Right lobe of liver (tissue), 6 donors: ENCODE data around the gene RNASE13. TPM values are rescaled to one million over a fixed set of nuclear protein-coding genes. Genes with fewer than 3 reads are reported as not detected.

Source experiments
- ATAC-seq, 4 donors: fragments of 200-7000 bp; cut with Tn5 transposase; one replicate each; pipeline ENCODE4 v1.9.1; 2020; ENCODE audit warnings: mild to moderate bottlenecking in 4 of 4, moderate library complexity in 4 of 4
- DNase-seq, 3 donors: peaks; one replicate each; pipeline ENCODE4 v3.0.0-alpha.2; 2020
- H3K27ac ChIP-seq, 3 donors: fragments of 200-600 bp; one replicate each; pipeline ENCODE4 v1.8.0; 2022
- H3K27me3 ChIP-seq, 2 donors: fragments of 200-600 bp; one replicate each; pipeline ENCODE4 v1.8.0; 2022
- H3K36me3 ChIP-seq, 4 donors: fragments of 200-600 bp; sonication (generic) in 1 of 4; one replicate each; pipeline versions ENCODE4 v1.5.1 to v1.8.0; 2017 to 2022; ENCODE audit warnings: control low read depth in 1 of 4
- H3K4me1 ChIP-seq, 4 donors: fragments of 200-600 bp; sonication (generic) in 1 of 4; one replicate each; pipeline versions ENCODE4 v1.5.1 to v1.8.0; 2017 to 2022; ENCODE audit warnings: control low read depth in 1 of 4
- H3K4me3 ChIP-seq, 3 donors: fragments of 200-600 bp; one replicate each; pipeline ENCODE4 v1.8.0; 2022
- H3K9me3 ChIP-seq, 4 donors: fragments of 200-600 bp; sonication (generic) in 1 of 4; one replicate each; pipeline versions ENCODE4 v1.5.1 to v1.8.0; 2017 to 2022; ENCODE audit warnings: control low read depth in 1 of 4
- CTCF ChIP-seq, 4 donors: fragments of 200-600 bp in 3 of 4; fragments of 450-650 bp in 1 of 4; IDR thresholded peaks; one replicate each; pipeline versions ENCODE4 v1.5.1 to v1.8.0; 2016 to 2022; ENCODE audit warnings: antibody characterized with exemption in 4 of 4, mild to moderate bottlenecking in 2 of 4
- POLR2A ChIP-seq: fragments of 450-650 bp; IDR thresholded peaks from one replicate; pipeline ENCODE4 v1.6.1; 2017; ENCODE audit warnings: antibody characterized with exemption, mild to moderate bottlenecking
- WGBS: methylation state at CpG from one replicate; pipeline ENCODE4 v1.1.6; 2018; ENCODE audit warnings: low coverage, low lambda C conversion rate; ENCODE audit not compliant: insufficient coverage; ENCODE audit errors: missing lambda C conversion rate; 5-methylcytosine and 5-hydroxymethylcytosine counted together
- intact Hi-C, 2 donors: fragments of 100-400 bp; cut with DNase I; formaldehyde crosslinking; loops; one replicate each; pipeline versions ENCODE4 v1.11.2 to v1.14.1; 2022
- total RNA-seq, 6 experiments: library from RNA; depleted of rRNA in 2 of 6; stranded (reverse); fragments of >200 nt in 2 of 6; fragmentation: NEBNext Ultra II Directional in 3 of 6; extraction: Animal tissue kit (Norgen Biotek cat#: 25700) in 3 of 6; gene quantifications; one replicate each; pipeline versions ENCODE4 v1.1.0 to v1.2.4, GENCODE V29; 2016 to 2023
- donor health status: DM: no; HTN: yes; CAD: no.
- donor health status: DM: no; HTN: no; CAD: no.
- donor health status: DM: no; HTN: no; CAD: no.
- donor health status: DM: no; HTN: yes; CAD: no.
- donor health status: DM: no; HTN: yes; CAD: no.

Gene RNASE13
- total RNA-seq, 6 experiments from 2014 or later = not detected

DNA sequence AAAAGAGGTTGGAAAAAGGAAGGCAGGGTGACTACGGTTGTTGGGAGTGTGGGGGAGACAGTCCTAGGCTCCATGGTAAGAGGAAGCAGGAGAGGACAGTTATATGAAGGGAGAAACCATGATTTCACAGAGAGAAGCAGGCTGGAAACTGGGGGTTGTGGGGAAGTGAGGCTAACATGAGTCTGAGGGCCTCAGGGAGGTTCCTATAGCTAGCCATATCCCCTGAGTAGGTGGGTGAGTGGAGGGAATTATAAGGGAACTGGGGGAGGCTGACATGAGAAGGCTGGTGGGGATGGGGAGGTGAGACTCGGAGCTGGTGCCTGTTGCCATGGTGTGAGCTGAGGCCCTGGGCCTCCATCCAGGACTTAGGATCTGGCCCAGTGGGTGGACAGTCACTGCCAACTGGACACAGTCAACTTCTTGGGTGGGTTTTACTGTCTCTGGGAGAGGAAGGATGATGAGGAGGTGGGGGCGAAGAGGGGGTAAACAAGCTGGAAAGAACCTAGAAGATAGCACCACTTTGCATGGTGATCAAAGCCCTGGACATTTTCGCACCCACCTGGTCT, 1.4 kb downstream of the RNASE13 start:
- H3K4me1 ChIP-seq = peaks cover 0 to 4% (median 1%) of the 10 kb centered on the region in 4 donors
- no peaks in the 10 kb centered on the region for H3K27me3 ChIP-seq
- TF ChIP-seq POLR2A = no peak
- TF ChIP-seq CTCF (IDR thresholded peaks at IDR 0.05) = no peak
- H3K4me3 ChIP-seq = no peak overlapping the region
- DNase-seq = no peak
- ATAC-seq = peak in 1 of 4 donors; percentile 14
- no peaks in the 10 kb centered on the region for H3K9me3 ChIP-seq
- intact Hi-C loops = no loop called here
- no peaks in the 10 kb centered on the region for H3K36me3 ChIP-seq
- no peak overlapping the region for H3K27ac ChIP-seq
- WGBS = 85% methylated on average over 4 of the region's 4 CpGs

- H3K27ac ChIP-seq = no peak overlapping the region
- intact Hi-C loops = no loop called here
- 77% methylated on average over 5 of the region's 5 CpGs for WGBS
- no peak for TF ChIP-seq CTCF (IDR thresholded peaks at IDR 0.05)
- TF ChIP-seq POLR2A = no peak
- no peaks in the 10 kb centered on the region for H3K27me3 ChIP-seq
- ATAC-seq (no peak), DNase-seq (no peak)
- H3K4me1 ChIP-seq = no peaks in the 10 kb centered on the region
- no peaks in the 10 kb centered on the region for H3K9me3 ChIP-seq
- no peaks in the 10 kb centered on the region for H3K36me3 ChIP-seq
- H3K4me3 ChIP-seq = no peak overlapping the region
Measured at GRCh38 chr14:21032326-21033132, 2.1 kb downstream of the RNASE13 start.

DNA sequence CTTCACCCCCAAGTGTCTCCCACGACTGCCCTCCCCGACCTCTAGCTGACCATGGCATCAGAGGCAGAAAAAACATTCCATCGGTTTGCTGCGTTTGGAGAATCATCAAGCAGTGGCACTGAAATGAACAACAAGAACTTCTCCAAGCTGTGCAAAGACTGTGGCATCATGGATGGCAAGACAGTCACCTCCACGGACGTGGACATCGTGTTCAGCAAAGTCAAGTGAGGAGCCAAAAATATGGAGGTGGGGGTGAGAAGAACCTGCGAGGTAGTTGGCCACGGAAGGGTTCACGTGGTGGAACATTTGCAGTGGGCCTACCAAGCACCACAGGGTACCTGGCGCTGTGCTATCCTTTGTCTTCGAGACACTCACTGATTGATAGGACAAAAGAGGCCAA, 4.1 kb downstream of the RNASE13 start:
- 83% methylated on average over 9 of the region's 12 CpGs for WGBS
- DNase-seq = no peak

DNA sequence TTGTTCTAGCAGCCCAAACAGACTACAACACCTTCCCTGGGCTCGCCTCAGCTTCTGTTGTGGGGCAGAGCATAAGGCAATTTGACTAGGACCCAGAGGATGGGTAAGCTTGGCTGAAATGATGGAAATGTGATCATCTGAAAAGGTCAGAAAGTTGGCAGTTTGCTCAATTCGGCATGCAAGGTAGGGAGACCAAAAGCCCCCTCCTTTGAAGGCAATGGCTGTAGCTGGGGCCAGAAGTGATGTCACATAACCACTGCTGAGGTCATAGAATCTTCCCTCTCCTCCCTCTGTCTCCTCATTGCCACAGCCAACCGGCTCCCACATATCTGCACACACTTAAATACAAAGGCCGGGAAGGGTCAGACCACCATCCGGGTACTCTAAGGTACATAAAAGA, 4.7 kb downstream of the RNASE13 start, which contains the start of gene TPPP2:
TPPP2 (plus strand) TSS at position 301 of the 400 bp plus-strand sequence. CDS start 365 bp downstream, outside the sequence.
- WGBS = 88% methylated on average over 1 of the region's 5 CpGs
- intact Hi-C loops = no loop called here
- H3K4me1 ChIP-seq = no peaks in the 10 kb centered on the region

More for the DNA sequence above, 4.1 kb downstream of the RNASE13 start:
- no peak for ATAC-seq
- no peaks in the 10 kb centered on the region for H3K36me3 ChIP-seq
- no peak overlapping the region for H3K4me3 ChIP-seq
- no peaks in the 10 kb centered on the region for H3K27me3 ChIP-seq
- no peak overlapping the region for H3K27ac ChIP-seq
- no peaks in the 10 kb centered on the region for H3K4me1 ChIP-seq
- no peak for TF ChIP-seq POLR2A
- TF ChIP-seq CTCF (IDR thresholded peaks at IDR 0.05) = no peak
- H3K9me3 ChIP-seq = no peaks in the 10 kb centered on the region
- intact Hi-C loops = no loop called here

More for the DNA sequence above, 4.7 kb downstream of the RNASE13 start, which contains the start of gene TPPP2:
- no peaks in the 10 kb centered on the region for H3K36me3 ChIP-seq
- no peaks in the 10 kb centered on the region for H3K27me3 ChIP-seq
- no peak within 1 kb of the TSS for H3K27ac ChIP-seq
- no peak within 1 kb of the TSS for H3K4me3 ChIP-seq
- TF ChIP-seq CTCF (IDR thresholded peaks at IDR 0.05) (no peak), POLR2A (no peak)
- ATAC-seq (no peak), DNase-seq (no peak)
- no peaks in the 10 kb centered on the region for H3K9me3 ChIP-seq
